Thoracic aorta (tissue), 2 donors: ENCODE measurements around the gene NPHP4. TPM values are rescaled to one million over a fixed set of nuclear protein-coding genes. Genes with fewer than 3 reads are reported as not detected.
A peak's percentile ranks its signal among the peaks of the same experiment; 100 is the strongest.

Experiments
- ATAC-seq: fragments of 150-250 bp; one replicate; pipeline ENCODE4 v1.8.0; 2017; ENCODE audit warnings: low read depth; ENCODE audit not compliant: insufficient number of reproducible peaks, low FRiP score
- DNase-seq: peaks from one replicate; pipeline ENCODE4 v3.0.0-alpha.2; 2020; ENCODE audit warnings: low spot score
- H3K27ac ChIP-seq, 2 donors: fragments of 200-600 bp; sonication (generic); 1 replicate in 1 of 2; 2 replicates in 1 of 2; pipeline ENCODE4 v1.5.1; 2016; ENCODE audit warnings: mild to moderate bottlenecking in 2 of 2, moderate library complexity in 2 of 2
- H3K27me3 ChIP-seq: fragments of 200-600 bp; sonication (generic); replicated peaks from 2 replicates; pipeline ENCODE4 v1.6.0; 2016; ENCODE audit warnings: mild to moderate bottlenecking; ENCODE audit not compliant: insufficient read depth
- H3K36me3 ChIP-seq: fragments of 200-600 bp; sonication (generic); one replicate; pipeline ENCODE4 v1.5.1; 2016
- H3K4me1 ChIP-seq, 2 donors: fragments of 200-600 bp; sonication (generic); 1 replicate in 1 of 2; 2 replicates in 1 of 2; pipeline versions ENCODE4 v1.5.1 to v1.6.0; 2016; ENCODE audit warnings: low read depth in 2 of 2, mild to moderate bottlenecking in 1 of 2; ENCODE audit not compliant: control insufficient read depth in 1 of 2
- H3K4me3 ChIP-seq: fragments of 200-600 bp; sonication (generic); 2 replicates; pipeline ENCODE4 v1.5.1; 2016; ENCODE audit warnings: mild to moderate bottlenecking
- H3K9me3 ChIP-seq: fragments of 200-600 bp; sonication (generic); 2 replicates; pipeline ENCODE4 v1.5.1; 2016
- CTCF ChIP-seq: fragments of 200-600 bp; sonication (generic); IDR thresholded peaks from one replicate; pipeline ENCODE4 v1.5.1; 2019; ENCODE audit warnings: antibody characterized with exemption
- total RNA-seq, 2 donors: library from RNA; depleted of rRNA; stranded (reverse); fragments of >200 nt; gene quantifications; one replicate each; pipeline versions ENCODE4 v1.1.0 to v1.2.3, GENCODE V29; 2016

NPHP4 gene
- total RNA-seq, 2 donors from 2014 or later: 11.4 to 15.1 TPM

- Histone ChIP-seq H3K4me3 (peak overlapping the region; percentile 64), H3K27me3 (no peaks in the 10 kb centered on the region), H3K9me3 (no peaks in the 10 kb centered on the region), H3K4me1 (peaks cover 0 to 3% of the 10 kb centered on the region in 2 donors), H3K36me3 (no peaks in the 10 kb centered on the region), H3K27ac (no peak overlapping the region)
- no peak for DNase-seq
- no peak for TF ChIP-seq CTCF
- no peak for ATAC-seq
Observed at GRCh38 chr1:6028042-6028850, 36.0 kb upstream of the NPHP4 start.

- no peaks in the 10 kb centered on the region for H3K36me3 ChIP-seq
- no peak for TF ChIP-seq CTCF
- H3K27ac ChIP-seq: no peak overlapping the region
- no peaks in the 10 kb centered on the region for H3K9me3 ChIP-seq
- no peak for ATAC-seq
- H3K4me1 ChIP-seq: peaks cover 0 to 3% of the 10 kb centered on the region in 2 donors
- no peaks in the 10 kb centered on the region for H3K27me3 ChIP-seq
- no peak for DNase-seq
- H3K4me3 ChIP-seq: peak overlapping the region; percentile 64
Observed at GRCh38 chr1:6027591-6027990, 35.4 kb upstream of the NPHP4 start.

GRCh38 chr1:6026095-6026809 is 34.0 kb upstream of the NPHP4 start:
- H3K9me3 ChIP-seq: no peaks in the 10 kb centered on the region
- peak; percentile 25 for DNase-seq
- peaks cover 0 to 3% of the 10 kb centered on the region in 2 donors for H3K4me1 ChIP-seq
- TF ChIP-seq CTCF: no peak
- no peak overlapping the region for H3K27ac ChIP-seq
- H3K36me3 ChIP-seq: no peaks in the 10 kb centered on the region
- H3K4me3 ChIP-seq: peak overlapping the region; percentile 64
- no peak for ATAC-seq
- H3K27me3 ChIP-seq: no peaks in the 10 kb centered on the region

GRCh38 chr1:6025269-6026094 is 33.3 kb upstream of the NPHP4 start:
- TF ChIP-seq CTCF: no peak
- DNase-seq: no peak
- peaks cover 0 to 3% of the 10 kb centered on the region in 2 donors for H3K4me1 ChIP-seq
- peak overlapping the region; percentile 64 for H3K4me3 ChIP-seq
- H3K9me3 ChIP-seq: no peaks in the 10 kb centered on the region
- H3K27ac ChIP-seq: no peak overlapping the region
- no peaks in the 10 kb centered on the region for H3K27me3 ChIP-seq
- no peaks in the 10 kb centered on the region for H3K36me3 ChIP-seq
- no peak for ATAC-seq

GRCh38 chr1:6024376-6024775 is 32.2 kb upstream of the NPHP4 start:
- peaks cover 0 to under 1% of the 10 kb centered on the region in 2 donors for H3K4me1 ChIP-seq
- H3K9me3 ChIP-seq: no peaks in the 10 kb centered on the region
- H3K36me3 ChIP-seq: no peaks in the 10 kb centered on the region
- no peak overlapping the region for H3K27ac ChIP-seq
- ATAC-seq (no peak), DNase-seq (no peak)
- no peak overlapping the region for H3K4me3 ChIP-seq
- TF ChIP-seq CTCF: no peak
- H3K27me3 ChIP-seq: no peaks in the 10 kb centered on the region
